ENCODE results near the gene CITED4. TPM values are rescaled to one million over a fixed set of nuclear protein-coding genes. Genes with fewer than 3 reads are reported as not detected.

The CITED4 gene
- polyA plus RNA-seq, 3 donors: 2.4 to 18.8 (median 17.1) TPM

GRCh38 chr1:40823983-40824382 lies 38.2 kb downstream of the CITED4 start:
- no peaks in the 10 kb centered on the region for H3K36me3 Mint-ChIP-seq
- Histone ChIP-seq H3K79me2 (ENCODE audit: insufficient read depth, low read length) (no peaks in the 10 kb centered on the region), H3K36me3 (replicated peaks in 1 of 2; ENCODE audit: control insufficient read depth in 1 of 2, insufficient read depth in 2 of 2, low read length in 2 of 2) (no peaks in the 10 kb centered on the region), H3K27me3 (ENCODE audit: control insufficient read depth in 2 of 2, insufficient read depth in 2 of 2, low read length in 2 of 2) (peaks cover 0 to 11% of the 10 kb centered on the region in 2 donors), H3K4me2 (replicated peaks; ENCODE audit: extremely low read depth, low read length, poor library complexity, severe bottlenecking) (no peak overlapping the region), H4K20me1 (ENCODE audit: insufficient read depth, low read length) (no peaks in the 10 kb centered on the region), H3K9me3 (replicated peaks in 1 of 2; ENCODE audit: control insufficient read depth in 1 of 2, insufficient read depth in 1 of 2, low read length in 2 of 2) (no peaks in the 10 kb centered on the region), H3K27ac (ENCODE audit: low read depth in 1 of 2, low read length in 2 of 2) (no peak overlapping the region), H3K9ac (ENCODE audit: insufficient read depth, low read length, poor library complexity, severe bottlenecking) (no peak overlapping the region), H3K4me3 (replicated peaks in 1 of 3; ENCODE audit: low read depth in 2 of 3, low read length in 3 of 3) (no peak overlapping the region), H2AFZ (ENCODE audit: insufficient read depth, low read depth, low read length, poor library complexity, severe bottlenecking) (no peak overlapping the region), H3K4me1 (ENCODE audit: control insufficient read depth in 1 of 2, insufficient read depth in 2 of 2, low read length in 2 of 2) (peaks cover 15 to 18% of the 10 kb centered on the region in 2 donors)
- no peak overlapping the region for H3K27ac Mint-ChIP-seq
- TF ChIP-seq, protein P1, sequence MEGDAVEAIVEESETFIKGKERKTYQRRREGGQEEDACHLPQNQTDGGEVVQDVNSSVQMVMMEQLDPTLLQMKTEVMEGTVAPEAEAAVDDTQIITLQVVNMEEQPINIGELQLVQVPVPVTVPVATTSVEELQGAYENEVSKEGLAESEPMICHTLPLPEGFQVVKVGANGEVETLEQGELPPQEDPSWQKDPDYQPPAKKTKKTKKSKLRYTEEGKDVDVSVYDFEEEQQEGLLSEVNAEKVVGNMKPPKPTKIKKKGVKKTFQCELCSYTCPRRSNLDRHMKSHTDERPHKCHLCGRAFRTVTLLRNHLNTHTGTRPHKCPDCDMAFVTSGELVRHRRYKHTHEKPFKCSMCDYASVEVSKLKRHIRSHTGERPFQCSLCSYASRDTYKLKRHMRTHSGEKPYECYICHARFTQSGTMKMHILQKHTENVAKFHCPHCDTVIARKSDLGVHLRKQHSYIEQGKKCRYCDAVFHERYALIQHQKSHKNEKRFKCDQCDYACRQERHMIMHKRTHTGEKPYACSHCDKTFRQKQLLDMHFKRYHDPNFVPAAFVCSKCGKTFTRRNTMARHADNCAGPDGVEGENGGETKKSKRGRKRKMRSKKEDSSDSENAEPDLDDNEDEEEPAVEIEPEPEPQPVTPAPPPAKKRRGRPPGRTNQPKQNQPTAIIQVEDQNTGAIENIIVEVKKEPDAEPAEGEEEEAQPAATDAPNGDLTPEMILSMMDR (IDR thresholded peaks at IDR 0.05): no peak
- intact Hi-C loops (cut with micrococcal nuclease): no loop called here
- no peak for DNase-seq
- H3K4me3 Mint-ChIP-seq: no peak overlapping the region
- H3K9me3 Mint-ChIP-seq: peaks cover 0 to 3% (median 0%) of the 10 kb centered on the region in 7 donors
- peaks cover 7 to 14% (median 10%) of the 10 kb centered on the region in 3 donors for H3K27me3 Mint-ChIP-seq (ENCODE audit: low read depth in 3 of 3)
- peaks cover 22% of the 10 kb centered on the region for H3K4me1 Mint-ChIP-seq
- 100% methylated on average over 6 of the region's 17 CpGs for WGBS (ENCODE audit: insufficient coverage)

DNA sequence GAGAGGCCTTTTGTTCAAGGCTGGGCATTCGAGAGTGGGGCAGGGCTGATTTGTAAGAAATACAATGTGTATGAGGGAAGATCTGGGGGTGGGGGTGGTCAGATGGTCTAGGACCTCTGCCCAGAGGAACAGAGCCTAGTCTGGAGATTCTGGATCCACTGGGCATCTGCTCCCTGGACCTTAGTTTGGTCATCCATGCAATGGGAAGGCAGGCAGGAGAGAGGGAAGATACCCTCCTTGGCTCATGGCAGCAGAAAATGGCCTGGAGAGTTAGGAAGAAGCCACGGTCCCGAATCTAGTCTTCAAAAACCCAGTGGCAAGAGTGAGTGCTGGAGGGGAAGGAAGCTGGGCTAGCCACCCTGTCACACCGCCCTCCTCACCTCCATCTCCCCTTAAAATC lies 38.8 kb downstream of the CITED4 start:
- Mint-ChIP-seq H3K4me3 (no peak overlapping the region), H3K36me3 (no peaks in the 10 kb centered on the region), H3K4me1 (peaks cover 27% of the 10 kb centered on the region), H3K27me3 (ENCODE audit: low read depth in 3 of 3) (peaks cover 12 to 20% (median 16%) of the 10 kb centered on the region in 3 donors), H3K27ac (no peak overlapping the region), H3K9me3 (peaks cover 0 to 3% (median 0%) of the 10 kb centered on the region in 7 donors)
- Histone ChIP-seq H3K4me2 (replicated peaks; ENCODE audit: extremely low read depth, low read length, poor library complexity, severe bottlenecking) (no peak overlapping the region), H3K9me3 (replicated peaks in 1 of 2; ENCODE audit: control insufficient read depth in 1 of 2, insufficient read depth in 1 of 2, low read length in 2 of 2) (no peaks in the 10 kb centered on the region), H3K4me3 (replicated peaks in 1 of 3; ENCODE audit: low read depth in 2 of 3, low read length in 3 of 3) (no peak overlapping the region), H3K27ac (ENCODE audit: low read depth in 1 of 2, low read length in 2 of 2) (no peak overlapping the region), H4K20me1 (ENCODE audit: insufficient read depth, low read length) (no peaks in the 10 kb centered on the region), H3K79me2 (ENCODE audit: insufficient read depth, low read length) (no peaks in the 10 kb centered on the region), H3K27me3 (ENCODE audit: control insufficient read depth in 2 of 2, insufficient read depth in 2 of 2, low read length in 2 of 2) (peaks cover 0 to 16% of the 10 kb centered on the region in 2 donors), H3K36me3 (replicated peaks in 1 of 2; ENCODE audit: control insufficient read depth in 1 of 2, insufficient read depth in 2 of 2, low read length in 2 of 2) (no peaks in the 10 kb centered on the region), H3K9ac (ENCODE audit: insufficient read depth, low read length, poor library complexity, severe bottlenecking) (no peak overlapping the region), H2AFZ (ENCODE audit: insufficient read depth, low read depth, low read length, poor library complexity, severe bottlenecking) (no peak overlapping the region), H3K4me1 (ENCODE audit: control insufficient read depth in 1 of 2, insufficient read depth in 2 of 2, low read length in 2 of 2) (peaks cover 21 to 22% of the 10 kb centered on the region in 2 donors)
- intact Hi-C loops (cut with micrococcal nuclease): no loop called here
- no peak for DNase-seq
- 80% methylated on average over 1 of the region's 4 CpGs for WGBS (ENCODE audit: insufficient coverage)
- TF ChIP-seq, protein P1 (IDR thresholded peaks at IDR 0.05): no peak

Measured in CD14-positive monocyte (primary cell).